Right atrium auricular region (tissue), 2 donors: ENCODE data around the gene SH3BP4. TPM values are rescaled to one million over a fixed set of nuclear protein-coding genes. Genes with fewer than 3 reads are reported as not detected.

Source experiments
- DNase-seq: peaks from one replicate; pipeline ENCODE4 v3.0.0-alpha.2; 2019; ENCODE audit warnings: low spot score
- H3K27ac ChIP-seq, 2 donors: fragments of 200-600 bp; sonication (generic); 1 replicate in 1 of 2; 2 replicates in 1 of 2; pipeline ENCODE4 v1.5.1; 2016 to 2019
- H3K27me3 ChIP-seq, 2 donors: fragments of 200-600 bp; sonication (generic); one replicate each; pipeline versions ENCODE4 v1.5.1 to v1.6.0; 2017 to 2019
- H3K36me3 ChIP-seq: fragments of 200-600 bp; sonication (generic); one replicate; pipeline ENCODE4 v1.5.1; 2016
- H3K4me1 ChIP-seq, 2 donors: fragments of 200-600 bp; sonication (generic); one replicate each; pipeline versions ENCODE4 v1.5.1 to v1.6.0; 2017 to 2019
- H3K4me3 ChIP-seq, 2 donors: fragments of 200-600 bp; sonication (generic); 1 replicate in 1 of 2; 2 replicates in 1 of 2; pipeline ENCODE4 v1.5.1; 2017 to 2019; ENCODE audit warnings: mild to moderate bottlenecking in 1 of 2, moderate library complexity in 1 of 2
- H3K9me3 ChIP-seq, 2 donors: fragments of 200-600 bp; sonication (generic); one replicate each; pipeline ENCODE4 v1.5.1; 2019
- CTCF ChIP-seq, 2 donors: fragments of 200-600 bp; sonication (generic); IDR thresholded peaks; one replicate each; pipeline ENCODE4 v1.5.1; 2019; ENCODE audit warnings: antibody characterized with exemption in 2 of 2
- total RNA-seq, 2 donors: library from RNA; depleted of rRNA; stranded (reverse); fragments of >200 nt; gene quantifications; one replicate each; pipeline ENCODE4 v1.1.0, GENCODE V29; 2016

The SH3BP4 gene
- total RNA-seq, 2 donors from 2014 or later = 27.2 to 34.5 TPM

- Histone ChIP-seq H3K27ac (no peak overlapping the region), H3K4me1 (peaks cover 0 to 73% of the 10 kb centered on the region in 2 donors), H3K36me3 (no peaks in the 10 kb centered on the region), H3K27me3 (no peaks in the 10 kb centered on the region), H3K4me3 (no peak overlapping the region), H3K9me3 (no peaks in the 10 kb centered on the region)
- DNase-seq = no peak
- no peak for TF ChIP-seq CTCF (IDR thresholded peaks at IDR 0.05)
Measured at GRCh38 chr2:235009081-235009480, 57.3 kb downstream of the SH3BP4 start.

- Histone ChIP-seq H3K36me3 (no peaks in the 10 kb centered on the region), H3K4me1 (peaks cover 0 to 67% of the 10 kb centered on the region in 2 donors), H3K4me3 (no peak overlapping the region), H3K27ac (no peak overlapping the region), H3K9me3 (peaks cover 0 to 5% of the 10 kb centered on the region in 2 donors), H3K27me3 (no peaks in the 10 kb centered on the region)
- DNase-seq = no peak
- no peak for TF ChIP-seq CTCF (IDR thresholded peaks at IDR 0.05)
Measured at GRCh38 chr2:235010117-235010714, 58.4 kb downstream of the SH3BP4 start.

GRCh38 chr2:235011607-235011928, 59.8 kb downstream of the SH3BP4 start:
- no peak for TF ChIP-seq CTCF (IDR thresholded peaks at IDR 0.05)
- Histone ChIP-seq H3K27ac (no peak overlapping the region), H3K9me3 (peaks cover 0 to 9% of the 10 kb centered on the region in 2 donors), H3K4me1 (peaks cover 0 to 54% of the 10 kb centered on the region in 2 donors), H3K27me3 (no peaks in the 10 kb centered on the region), H3K36me3 (no peaks in the 10 kb centered on the region), H3K4me3 (no peak overlapping the region)
- DNase-seq = no peak

GRCh38 chr2:235011929-235012631, 60.3 kb downstream of the SH3BP4 start:
- Histone ChIP-seq H3K27ac (no peak overlapping the region), H3K9me3 (peaks cover 0 to 9% of the 10 kb centered on the region in 2 donors)

GRCh38 chr2:235017441-235017840, 65.6 kb downstream of the SH3BP4 start:
- no peak for DNase-seq
- Histone ChIP-seq H3K27me3 (no peaks in the 10 kb centered on the region), H3K9me3 (peaks cover 0 to 9% of the 10 kb centered on the region in 2 donors), H3K36me3 (no peaks in the 10 kb centered on the region), H3K27ac (no peak overlapping the region), H3K4me3 (no peak overlapping the region), H3K4me1 (peaks cover 0 to 2% of the 10 kb centered on the region in 2 donors)
- no peak for TF ChIP-seq CTCF (IDR thresholded peaks at IDR 0.05)

More at GRCh38 chr2:235011929-235012631, 60.3 kb downstream of the SH3BP4 start:
- no peak overlapping the region for H3K4me3 ChIP-seq
- DNase-seq = no peak
- H3K27me3 ChIP-seq = no peaks in the 10 kb centered on the region
- TF ChIP-seq CTCF (IDR thresholded peaks at IDR 0.05) = peak in 1 of 2 donors; percentile 24
- peaks cover 0 to 49% of the 10 kb centered on the region in 2 donors for H3K4me1 ChIP-seq
- H3K36me3 ChIP-seq = no peaks in the 10 kb centered on the region
